Astrocyte (in vitro differentiated cells and primary cell): Measurements from ENCODE around the gene PPP2R5C. TPM values are rescaled to one million over a fixed set of nuclear protein-coding genes. Genes with fewer than 3 reads are reported as not detected.

ENCODE experiments used
- DNase-seq: peaks from one replicate; pipeline ENCODE4 v3.0.0-alpha.2; 2010; ENCODE audit warnings: low read depth
- FAIRE-seq: peaks from 2 replicates; lab custom pipeline; 2011; peaks lifted over from hg19 to GRCh38; lab: Jason Lieb, UNC
- H2AFZ ChIP-seq: 2 replicates; pipeline ENCODE4 v1.6.0; 2012; ENCODE audit warnings: low read depth, low read length, inconsistent platforms
- H3K27ac ChIP-seq: 2 replicates; pipeline ENCODE4 v1.5.1; 2011; ENCODE audit warnings: low read depth, low read length, inconsistent platforms
- H3K27me3 ChIP-seq: 2 replicates; pipeline ENCODE4 v1.6.0; 2011; ENCODE audit warnings: low read length, inconsistent platforms; ENCODE audit not compliant: insufficient read depth
- H3K36me3 ChIP-seq: 2 replicates; pipeline ENCODE4 v1.5.1; 2011; ENCODE audit warnings: low read length, inconsistent platforms; ENCODE audit not compliant: insufficient read depth
- H3K4me1 ChIP-seq: 2 replicates; pipeline ENCODE4 v1.5.1; 2011; ENCODE audit warnings: low read length, inconsistent platforms; ENCODE audit not compliant: insufficient read depth
- H3K4me2 ChIP-seq: 2 replicates; pipeline ENCODE4 v1.6.0; 2012; ENCODE audit warnings: low read length, inconsistent platforms
- H3K4me3 ChIP-seq: 2 replicates; pipeline ENCODE4 v1.5.1; 2011; ENCODE audit warnings: low read depth, mild to moderate bottlenecking, low read length, inconsistent platforms; ENCODE audit not compliant: insufficient read depth
- H3K79me2 ChIP-seq: 2 replicates; pipeline ENCODE4 v1.6.0; 2012; ENCODE audit warnings: mild to moderate bottlenecking, low read length, inconsistent platforms; ENCODE audit not compliant: insufficient read depth
- H3K9ac ChIP-seq: 2 replicates; pipeline ENCODE4 v1.6.0; 2012; ENCODE audit warnings: mild to moderate bottlenecking, low read length, inconsistent platforms
- H3K9me3 ChIP-seq: 2 replicates; pipeline ENCODE4 v1.5.1; 2012; ENCODE audit warnings: low read depth, mild to moderate bottlenecking, low read length, inconsistent platforms; ENCODE audit not compliant: insufficient read depth
- H4K20me1 ChIP-seq: 2 replicates; pipeline ENCODE4 v1.6.0; 2012; ENCODE audit warnings: low read length, inconsistent platforms; ENCODE audit not compliant: insufficient read depth
- H3K27ac Mint-ChIP-seq: one replicate; pipeline ENCODE4 v1.8.0; 2021; ENCODE audit warnings: mild to moderate bottlenecking, mixed read lengths; ENCODE audit not compliant: unreplicated experiment
- H3K27me3 Mint-ChIP-seq: one replicate; pipeline ENCODE4 v1.8.0; 2021; ENCODE audit warnings: low read depth, mixed read lengths; ENCODE audit not compliant: unreplicated experiment
- H3K36me3 Mint-ChIP-seq: one replicate; pipeline ENCODE4 v1.8.0; 2021; ENCODE audit warnings: low read depth, mixed read lengths; ENCODE audit not compliant: unreplicated experiment
- H3K4me1 Mint-ChIP-seq: one replicate; pipeline ENCODE4 v1.8.0; 2021; ENCODE audit warnings: low read depth, mixed read lengths; ENCODE audit not compliant: unreplicated experiment
- H3K4me3 Mint-ChIP-seq: one replicate; pipeline ENCODE4 v1.8.0; 2021; ENCODE audit warnings: mild to moderate bottlenecking, moderate library complexity, mixed read lengths; ENCODE audit not compliant: unreplicated experiment
- H3K9me3 Mint-ChIP-seq: one replicate; pipeline ENCODE4 v1.8.0; 2021; ENCODE audit warnings: mild to moderate bottlenecking, mixed read lengths; ENCODE audit not compliant: unreplicated experiment
- EZH2 ChIP-seq: IDR thresholded peaks from 2 replicates; pipeline ENCODE4 v1.6.1; 2012; ENCODE audit warnings: mild to moderate bottlenecking, low read length, inconsistent platforms; ENCODE audit not compliant: insufficient read depth
- total RNA-seq: library from RNA; stranded (reverse); gene quantifications from 2 replicates; pipeline ENCODE4 v1.2.1, GENCODE V29; 2021
- TF ChIP-seq, protein P1 (sequence below): IDR thresholded peaks from 2 replicates; pipeline ENCODE4 v1.5.1; 2011; ENCODE audit warnings: low read depth, mild to moderate bottlenecking, inconsistent platforms, low read length, moderate library complexity; ENCODE audit not compliant: insufficient read depth

PPP2R5C gene
- total RNA-seq, 1 donor from 2014 or later: 102 TPM

GRCh38 chr14:101917413-101918017, 156.0 kb downstream of the PPP2R5C start:
- Histone ChIP-seq H4K20me1 (peaks cover 3% of the 10 kb centered on the region), H3K4me3 (no peak overlapping the region), H2AFZ (no peak overlapping the region), H3K4me1 (peaks cover 3% of the 10 kb centered on the region), H3K9me3 (no peaks in the 10 kb centered on the region), H3K36me3 (peaks cover 12% of the 10 kb centered on the region), H3K9ac (no peak overlapping the region), H3K27me3 (no peaks in the 10 kb centered on the region), H3K27ac (no peak overlapping the region), H3K4me2 (no peak overlapping the region), H3K79me2 (no peaks in the 10 kb centered on the region)
- Mint-ChIP-seq H3K4me1 (peaks cover 2% of the 10 kb centered on the region), H3K36me3 (peaks cover 11% of the 10 kb centered on the region), H3K27ac (no peak overlapping the region), H3K27me3 (no peaks in the 10 kb centered on the region), H3K4me3 (no peak overlapping the region), H3K9me3 (no peaks in the 10 kb centered on the region)
- no peak for DNase-seq
- no peak for TF ChIP-seq EZH2
- TF ChIP-seq, protein P1, sequence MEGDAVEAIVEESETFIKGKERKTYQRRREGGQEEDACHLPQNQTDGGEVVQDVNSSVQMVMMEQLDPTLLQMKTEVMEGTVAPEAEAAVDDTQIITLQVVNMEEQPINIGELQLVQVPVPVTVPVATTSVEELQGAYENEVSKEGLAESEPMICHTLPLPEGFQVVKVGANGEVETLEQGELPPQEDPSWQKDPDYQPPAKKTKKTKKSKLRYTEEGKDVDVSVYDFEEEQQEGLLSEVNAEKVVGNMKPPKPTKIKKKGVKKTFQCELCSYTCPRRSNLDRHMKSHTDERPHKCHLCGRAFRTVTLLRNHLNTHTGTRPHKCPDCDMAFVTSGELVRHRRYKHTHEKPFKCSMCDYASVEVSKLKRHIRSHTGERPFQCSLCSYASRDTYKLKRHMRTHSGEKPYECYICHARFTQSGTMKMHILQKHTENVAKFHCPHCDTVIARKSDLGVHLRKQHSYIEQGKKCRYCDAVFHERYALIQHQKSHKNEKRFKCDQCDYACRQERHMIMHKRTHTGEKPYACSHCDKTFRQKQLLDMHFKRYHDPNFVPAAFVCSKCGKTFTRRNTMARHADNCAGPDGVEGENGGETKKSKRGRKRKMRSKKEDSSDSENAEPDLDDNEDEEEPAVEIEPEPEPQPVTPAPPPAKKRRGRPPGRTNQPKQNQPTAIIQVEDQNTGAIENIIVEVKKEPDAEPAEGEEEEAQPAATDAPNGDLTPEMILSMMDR: no peak
- no peak for FAIRE-seq

DNA sequence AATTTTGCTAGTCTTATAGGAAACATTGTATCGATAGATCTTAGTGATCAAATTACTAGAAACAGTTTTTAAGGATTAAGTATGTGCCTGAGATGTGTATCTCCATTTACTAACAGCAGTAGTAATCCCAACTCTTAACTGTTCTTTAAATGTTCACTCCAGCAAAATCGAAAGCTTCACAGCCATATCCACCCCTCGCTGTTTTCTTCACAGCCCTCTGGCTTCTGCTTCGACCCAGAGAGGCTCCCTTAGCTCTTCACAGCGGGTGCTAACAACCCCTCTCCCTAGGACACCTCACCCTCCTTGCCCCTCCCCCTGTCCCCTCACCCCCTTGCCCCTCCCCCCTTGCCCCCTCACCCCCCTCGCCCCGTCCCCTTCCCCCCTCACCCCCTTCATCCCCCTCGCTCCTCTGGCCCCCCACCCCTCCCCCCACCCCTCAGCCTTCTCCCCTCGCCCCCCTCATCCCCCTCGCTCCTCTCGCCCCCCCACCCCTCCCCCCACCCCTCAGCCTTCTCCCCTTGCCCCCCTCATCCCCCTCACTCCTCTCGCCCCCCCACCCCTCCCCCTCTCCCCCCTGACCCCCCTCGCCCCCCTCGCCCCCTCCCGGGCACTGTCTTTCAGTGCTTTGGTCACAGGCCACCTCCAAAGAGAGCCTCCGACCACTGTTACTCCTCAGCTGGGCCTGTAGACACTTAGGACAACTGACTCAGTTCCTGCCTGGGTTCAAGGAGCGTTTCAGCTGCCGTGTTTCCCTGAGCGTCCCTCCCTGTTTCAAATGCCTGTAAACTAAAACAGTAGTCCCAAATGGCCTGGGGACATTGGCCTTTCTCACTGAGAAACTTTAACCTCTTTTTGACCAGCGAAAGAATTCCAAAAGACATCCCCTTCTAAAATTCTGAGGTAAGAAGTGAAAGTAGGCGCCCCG, 156.8 kb downstream of the PPP2R5C start:
- no peaks in the 10 kb centered on the region for H3K27me3 ChIP-seq
- no peak overlapping the region for H3K4me3 Mint-ChIP-seq
- H4K20me1 ChIP-seq: peaks cover 3% of the 10 kb centered on the region
- H3K27ac ChIP-seq: no peak overlapping the region
- no peak overlapping the region for H3K4me2 ChIP-seq
- peaks cover 9% of the 10 kb centered on the region for H3K36me3 Mint-ChIP-seq
- H2AFZ ChIP-seq: no peak overlapping the region
- no peak overlapping the region for H3K9ac ChIP-seq
- no peaks in the 10 kb centered on the region for H3K27me3 Mint-ChIP-seq
- no peaks in the 10 kb centered on the region for H3K9me3 Mint-ChIP-seq
- FAIRE-seq: no peak
- DNase-seq: no peak
- no peak overlapping the region for H3K4me3 ChIP-seq
- peaks cover 3% of the 10 kb centered on the region for H3K4me1 ChIP-seq
- peaks cover 12% of the 10 kb centered on the region for H3K36me3 ChIP-seq
- H3K9me3 ChIP-seq: no peaks in the 10 kb centered on the region
- H3K79me2 ChIP-seq: no peaks in the 10 kb centered on the region
- no peak overlapping the region for H3K27ac Mint-ChIP-seq
- TF ChIP-seq EZH2: no peak
- TF ChIP-seq, protein P1: no peak
- H3K4me1 Mint-ChIP-seq: peaks cover 2% of the 10 kb centered on the region
